GM23338 (cell line): ENCODE measurements around the gene DDX59.

ENCODE experiments used
- POLR2AphosphoS5 ChIP-seq: IDR thresholded peaks from 2 replicates; pipeline ENCODE4 v1.6.1; 2016; ENCODE audit warnings: antibody characterized with exemption, low read depth
- ZNF114 ChIP-seq: fragments of 250-450 bp; sonication (Bioruptor Pico); IDR thresholded peaks from 2 replicates; pipeline ENCODE4 v1.5.0; 2020; ENCODE audit warnings: mild to moderate bottlenecking, moderate library complexity
- ZNF331 ChIP-seq: fragments of 250-450 bp; sonication (Bioruptor Pico); IDR thresholded peaks from 2 replicates; pipeline ENCODE4 v1.5.0; 2020; ENCODE audit warnings: low read depth, mild to moderate bottlenecking, moderate library complexity
- TF ChIP-seq, protein P1 (sequence below): IDR thresholded peaks from one replicate; pipeline ENCODE4 v1.6.1; 2018; ENCODE audit warnings: antibody characterized with exemption; ENCODE audit not compliant: unreplicated experiment
- TF ChIP-seq, protein P2 (sequence below), 2 experiments: fragments of 200-600 bp in 1 of 2; sonication (generic) in 1 of 2; conservative IDR thresholded peaks; 2 replicates each; pipeline versions ENCODE4 v1.5.1 to v1.6.1; 2016 to 2017; ENCODE audit warnings: antibody characterized with exemption in 2 of 2, low read depth in 2 of 2, mild to moderate bottlenecking in 2 of 2, moderate library complexity in 1 of 2
- TF ChIP-seq, protein P3 (sequence below): fragments of 250-450 bp; sonication (Bioruptor Pico); IDR thresholded peaks from 2 replicates; pipeline ENCODE4 v1.5.0; 2020; ENCODE audit warnings: mild to moderate bottlenecking, moderate library complexity

DNA sequence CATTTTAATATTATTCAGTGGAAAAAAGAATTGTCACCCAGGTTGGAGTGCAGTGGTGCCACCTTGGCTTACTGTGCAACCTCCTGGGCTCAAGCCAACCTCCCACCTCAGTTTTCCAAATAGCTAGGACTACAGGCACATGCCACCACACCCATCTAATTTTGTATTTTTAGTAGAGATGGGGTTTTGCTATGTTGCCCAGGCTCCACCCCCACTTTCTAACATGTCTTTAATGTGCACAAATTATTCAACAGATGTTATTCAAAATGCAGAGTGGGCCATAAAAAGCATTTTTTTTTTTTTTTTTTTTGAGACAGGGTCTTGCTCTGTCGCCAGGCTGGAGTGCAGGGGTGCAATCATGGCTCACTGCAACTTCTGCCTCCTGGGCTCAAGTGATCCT, 17.3 kb downstream of the DDX59 start:
- TF ChIP-seq, protein P1, sequence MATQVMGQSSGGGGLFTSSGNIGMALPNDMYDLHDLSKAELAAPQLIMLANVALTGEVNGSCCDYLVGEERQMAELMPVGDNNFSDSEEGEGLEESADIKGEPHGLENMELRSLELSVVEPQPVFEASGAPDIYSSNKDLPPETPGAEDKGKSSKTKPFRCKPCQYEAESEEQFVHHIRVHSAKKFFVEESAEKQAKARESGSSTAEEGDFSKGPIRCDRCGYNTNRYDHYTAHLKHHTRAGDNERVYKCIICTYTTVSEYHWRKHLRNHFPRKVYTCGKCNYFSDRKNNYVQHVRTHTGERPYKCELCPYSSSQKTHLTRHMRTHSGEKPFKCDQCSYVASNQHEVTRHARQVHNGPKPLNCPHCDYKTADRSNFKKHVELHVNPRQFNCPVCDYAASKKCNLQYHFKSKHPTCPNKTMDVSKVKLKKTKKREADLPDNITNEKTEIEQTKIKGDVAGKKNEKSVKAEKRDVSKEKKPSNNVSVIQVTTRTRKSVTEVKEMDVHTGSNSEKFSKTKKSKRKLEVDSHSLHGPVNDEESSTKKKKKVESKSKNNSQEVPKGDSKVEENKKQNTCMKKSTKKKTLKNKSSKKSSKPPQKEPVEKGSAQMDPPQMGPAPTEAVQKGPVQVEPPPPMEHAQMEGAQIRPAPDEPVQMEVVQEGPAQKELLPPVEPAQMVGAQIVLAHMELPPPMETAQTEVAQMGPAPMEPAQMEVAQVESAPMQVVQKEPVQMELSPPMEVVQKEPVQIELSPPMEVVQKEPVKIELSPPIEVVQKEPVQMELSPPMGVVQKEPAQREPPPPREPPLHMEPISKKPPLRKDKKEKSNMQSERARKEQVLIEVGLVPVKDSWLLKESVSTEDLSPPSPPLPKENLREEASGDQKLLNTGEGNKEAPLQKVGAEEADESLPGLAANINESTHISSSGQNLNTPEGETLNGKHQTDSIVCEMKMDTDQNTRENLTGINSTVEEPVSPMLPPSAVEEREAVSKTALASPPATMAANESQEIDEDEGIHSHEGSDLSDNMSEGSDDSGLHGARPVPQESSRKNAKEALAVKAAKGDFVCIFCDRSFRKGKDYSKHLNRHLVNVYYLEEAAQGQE, result no peak
- TF ChIP-seq, protein P2, sequence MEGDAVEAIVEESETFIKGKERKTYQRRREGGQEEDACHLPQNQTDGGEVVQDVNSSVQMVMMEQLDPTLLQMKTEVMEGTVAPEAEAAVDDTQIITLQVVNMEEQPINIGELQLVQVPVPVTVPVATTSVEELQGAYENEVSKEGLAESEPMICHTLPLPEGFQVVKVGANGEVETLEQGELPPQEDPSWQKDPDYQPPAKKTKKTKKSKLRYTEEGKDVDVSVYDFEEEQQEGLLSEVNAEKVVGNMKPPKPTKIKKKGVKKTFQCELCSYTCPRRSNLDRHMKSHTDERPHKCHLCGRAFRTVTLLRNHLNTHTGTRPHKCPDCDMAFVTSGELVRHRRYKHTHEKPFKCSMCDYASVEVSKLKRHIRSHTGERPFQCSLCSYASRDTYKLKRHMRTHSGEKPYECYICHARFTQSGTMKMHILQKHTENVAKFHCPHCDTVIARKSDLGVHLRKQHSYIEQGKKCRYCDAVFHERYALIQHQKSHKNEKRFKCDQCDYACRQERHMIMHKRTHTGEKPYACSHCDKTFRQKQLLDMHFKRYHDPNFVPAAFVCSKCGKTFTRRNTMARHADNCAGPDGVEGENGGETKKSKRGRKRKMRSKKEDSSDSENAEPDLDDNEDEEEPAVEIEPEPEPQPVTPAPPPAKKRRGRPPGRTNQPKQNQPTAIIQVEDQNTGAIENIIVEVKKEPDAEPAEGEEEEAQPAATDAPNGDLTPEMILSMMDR (conservative IDR thresholded peaks at IDR 0.05; ENCODE audit: low read depth in 2 of 2), result no peak
- TF ChIP-seq ZNF331 (CRISPR knock-in tag) (no peak), POLR2AphosphoS5 (no peak), ZNF114 (CRISPR knock-in tag) (no peak)
- TF ChIP-seq, protein P3, sequence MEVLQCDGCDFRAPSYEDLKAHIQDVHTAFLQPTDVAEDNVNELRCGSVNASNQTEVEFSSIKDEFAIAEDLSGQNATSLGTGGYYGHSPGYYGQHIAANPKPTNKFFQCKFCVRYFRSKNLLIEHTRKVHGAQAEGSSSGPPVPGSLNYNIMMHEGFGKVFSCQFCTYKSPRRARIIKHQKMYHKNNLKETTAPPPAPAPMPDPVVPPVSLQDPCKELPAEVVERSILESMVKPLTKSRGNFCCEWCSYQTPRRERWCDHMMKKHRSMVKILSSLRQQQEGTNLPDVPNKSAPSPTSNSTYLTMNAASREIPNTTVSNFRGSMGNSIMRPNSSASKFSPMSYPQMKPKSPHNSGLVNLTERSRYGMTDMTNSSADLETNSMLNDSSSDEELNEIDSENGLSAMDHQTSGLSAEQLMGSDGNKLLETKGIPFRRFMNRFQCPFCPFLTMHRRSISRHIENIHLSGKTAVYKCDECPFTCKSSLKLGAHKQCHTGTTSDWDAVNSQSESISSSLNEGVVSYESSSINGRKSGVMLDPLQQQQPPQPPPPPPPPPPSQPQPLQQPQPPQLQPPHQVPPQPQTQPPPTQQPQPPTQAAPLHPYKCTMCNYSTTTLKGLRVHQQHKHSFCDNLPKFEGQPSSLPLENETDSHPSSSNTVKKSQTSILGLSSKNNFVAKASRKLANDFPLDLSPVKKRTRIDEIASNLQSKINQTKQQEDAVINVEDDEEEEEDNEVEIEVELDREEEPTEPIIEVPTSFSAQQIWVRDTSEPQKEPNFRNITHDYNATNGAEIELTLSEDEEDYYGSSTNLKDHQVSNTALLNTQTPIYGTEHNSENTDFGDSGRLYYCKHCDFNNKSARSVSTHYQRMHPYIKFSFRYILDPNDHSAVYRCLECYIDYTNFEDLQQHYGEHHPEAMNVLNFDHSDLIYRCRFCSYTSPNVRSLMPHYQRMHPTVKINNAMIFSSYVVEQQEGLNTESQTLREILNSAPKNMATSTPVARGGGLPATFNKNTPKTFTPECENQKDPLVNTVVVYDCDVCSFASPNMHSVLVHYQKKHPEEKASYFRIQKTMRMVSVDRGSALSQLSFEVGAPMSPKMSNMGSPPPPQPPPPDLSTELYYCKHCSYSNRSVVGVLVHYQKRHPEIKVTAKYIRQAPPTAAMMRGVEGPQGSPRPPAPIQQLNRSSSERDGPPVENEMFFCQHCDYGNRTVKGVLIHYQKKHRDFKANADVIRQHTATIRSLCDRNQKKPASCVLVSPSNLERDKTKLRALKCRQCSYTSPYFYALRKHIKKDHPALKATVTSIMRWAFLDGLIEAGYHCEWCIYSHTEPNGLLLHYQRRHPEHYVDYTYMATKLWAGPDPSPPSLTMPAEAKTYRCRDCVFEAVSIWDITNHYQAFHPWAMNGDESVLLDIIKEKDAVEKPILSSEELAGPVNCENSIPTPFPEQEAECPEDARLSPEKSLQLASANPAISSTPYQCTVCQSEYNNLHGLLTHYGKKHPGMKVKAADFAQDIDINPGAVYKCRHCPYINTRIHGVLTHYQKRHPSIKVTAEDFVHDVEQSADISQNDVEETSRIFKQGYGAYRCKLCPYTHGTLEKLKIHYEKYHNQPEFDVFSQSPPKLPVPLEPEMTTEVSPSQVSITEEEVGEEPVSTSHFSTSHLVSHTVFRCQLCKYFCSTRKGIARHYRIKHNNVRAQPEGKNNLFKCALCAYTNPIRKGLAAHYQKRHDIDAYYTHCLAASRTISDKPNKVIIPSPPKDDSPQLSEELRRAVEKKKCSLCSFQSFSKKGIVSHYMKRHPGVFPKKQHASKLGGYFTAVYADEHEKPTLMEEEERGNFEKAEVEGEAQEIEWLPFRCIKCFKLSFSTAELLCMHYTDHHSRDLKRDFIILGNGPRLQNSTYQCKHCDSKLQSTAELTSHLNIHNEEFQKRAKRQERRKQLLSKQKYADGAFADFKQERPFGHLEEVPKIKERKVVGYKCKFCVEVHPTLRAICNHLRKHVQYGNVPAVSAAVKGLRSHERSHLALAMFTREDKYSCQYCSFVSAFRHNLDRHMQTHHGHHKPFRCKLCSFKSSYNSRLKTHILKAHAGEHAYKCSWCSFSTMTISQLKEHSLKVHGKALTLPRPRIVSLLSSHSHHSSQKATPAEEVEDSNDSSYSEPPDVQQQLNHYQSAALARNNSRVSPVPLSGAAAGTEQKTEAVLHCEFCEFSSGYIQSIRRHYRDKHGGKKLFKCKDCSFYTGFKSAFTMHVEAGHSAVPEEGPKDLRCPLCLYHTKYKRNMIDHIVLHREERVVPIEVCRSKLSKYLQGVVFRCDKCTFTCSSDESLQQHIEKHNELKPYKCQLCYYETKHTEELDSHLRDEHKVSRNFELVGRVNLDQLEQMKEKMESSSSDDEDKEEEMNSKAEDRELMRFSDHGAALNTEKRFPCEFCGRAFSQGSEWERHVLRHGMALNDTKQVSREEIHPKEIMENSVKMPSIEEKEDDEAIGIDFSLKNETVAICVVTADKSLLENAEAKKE (CRISPR knock-in tag), result no peak
